Measurements from ENCODE around the gene KRTAP5-9.
"Not testable (repeated sequence)": the region's sequence is repeated elsewhere in the genome, so short reads cannot be mapped to it uniquely, and the experiment has no call there.

Gene KRTAP5-9

GRCh38 chr11:71582309-71582895 lies 34.2 kb downstream of the KRTAP5-9 start, which contains the start of gene KRTAP5-11:
Gene KRTAP5-11, minus strand, starts transcription at chr11:71582875. Its CDS starts 38 bp downstream, at chr11:71582837.
- DNase-seq (ENCODE audit: low read depth in 2 of 2, low spot score in 1 of 2): no peak

GRCh38 chr11:71582969-71583368 lies 34.7 kb downstream of the KRTAP5-9 start:
- DNase-seq (ENCODE audit: low read depth in 2 of 2, low spot score in 1 of 2): not testable (repeated sequence)

- not testable (repeated sequence) for DNase-seq (ENCODE audit: low read depth in 2 of 2, low spot score in 1 of 2)
These were observed 37.5 kb downstream of the KRTAP5-9 start for GRCh38 chr11:71585673-71586072.

- not testable (repeated sequence) for DNase-seq (ENCODE audit: low read depth in 2 of 2, low spot score in 1 of 2)
These were observed 40.1 kb downstream of the KRTAP5-9 start for GRCh38 chr11:71588314-71588713.

GRCh38 chr11:71588822-71589545 lies 40.8 kb downstream of the KRTAP5-9 start:
- DNase-seq (ENCODE audit: low read depth in 2 of 2, low spot score in 1 of 2): peak in 1 of 2 donors; percentile 10

GRCh38 chr11:71589546-71589920 lies 41.3 kb downstream of the KRTAP5-9 start:
- DNase-seq (ENCODE audit: low read depth in 2 of 2, low spot score in 1 of 2): not testable (repeated sequence)
